ENCODE data around the gene METTL18.
"Not testable (repeated sequence)": the region's sequence is repeated elsewhere in the genome, so short reads cannot be mapped to it uniquely, and the experiment has no call there.

METTL18 gene

GRCh38 chr1:169821500-169821899 lies 26.8 kb upstream of the METTL18 start:
- DNase-seq (ENCODE audit: low read depth, low spot score), result no peak
- Histone ChIP-seq H3K9ac (ENCODE audit: insufficient read length) (no peak overlapping the region), H3K9me3 (ENCODE audit: low read depth, low read length) (no peaks in the 10 kb centered on the region), H3K4me3 (no peak overlapping the region), H3K27ac (no peak overlapping the region), H3K36me3 (ENCODE audit: insufficient read depth, low read length) (peaks cover 31% of the 10 kb centered on the region)
- TF ChIP-seq EZH2 (IDR thresholded peaks at IDR 0.05), result no peak
- TF ChIP-seq FOXP2 (optimal IDR thresholded peaks at IDR 0.05; ENCODE audit: control extremely low read depth, extremely low read length, insufficient read depth), result no peak
- TF ChIP-seq POLR2AphosphoS5 (IDR thresholded peaks at IDR 0.05; ENCODE audit: borderline replicate concordance, low read depth, low read length), result no peak

- TF ChIP-seq EZH2 (IDR thresholded peaks at IDR 0.05) (no peak), FOXP2 (optimal IDR thresholded peaks at IDR 0.05; ENCODE audit: control extremely low read depth, extremely low read length, insufficient read depth) (no peak), POLR2AphosphoS5 (IDR thresholded peaks at IDR 0.05; ENCODE audit: borderline replicate concordance, low read depth, low read length) (no peak)
- H3K36me3 ChIP-seq (ENCODE audit: insufficient read depth, low read length), result peaks cover 39% of the 10 kb centered on the region
- H3K4me3 ChIP-seq, result no peak overlapping the region
- no peaks in the 10 kb centered on the region for H3K9me3 ChIP-seq (ENCODE audit: low read depth, low read length)
- no peak for DNase-seq (ENCODE audit: low read depth, low spot score)
- no peak overlapping the region for H3K9ac ChIP-seq (ENCODE audit: insufficient read length)
- H3K27ac ChIP-seq, result no peak overlapping the region
These were observed 21.9 kb upstream of the METTL18 start for GRCh38 chr1:169816617-169817016.

- Histone ChIP-seq H3K9me3 (ENCODE audit: low read depth, low read length) (no peaks in the 10 kb centered on the region), H3K36me3 (ENCODE audit: insufficient read depth, low read length) (peaks cover 37% of the 10 kb centered on the region), H3K4me3 (no peak overlapping the region), H3K9ac (ENCODE audit: insufficient read length) (no peak overlapping the region), H3K27ac (no peak overlapping the region)
- DNase-seq (ENCODE audit: low read depth, low spot score), result no peak
- TF ChIP-seq POLR2AphosphoS5 (IDR thresholded peaks at IDR 0.05; ENCODE audit: borderline replicate concordance, low read depth, low read length) (no peak), FOXP2 (optimal IDR thresholded peaks at IDR 0.05; ENCODE audit: control extremely low read depth, extremely low read length, insufficient read depth) (no peak), EZH2 (IDR thresholded peaks at IDR 0.05) (no peak)
These were observed 19.6 kb upstream of the METTL18 start for GRCh38 chr1:169814265-169814664.

GRCh38 chr1:169812131-169812530 lies 17.4 kb upstream of the METTL18 start:
- Histone ChIP-seq H3K4me3 (no peak overlapping the region), H3K27ac (no peak overlapping the region), H3K36me3 (ENCODE audit: insufficient read depth, low read length) (peaks cover 39% of the 10 kb centered on the region), H3K9me3 (ENCODE audit: low read depth, low read length) (no peaks in the 10 kb centered on the region), H3K9ac (ENCODE audit: insufficient read length) (no peak overlapping the region)
- TF ChIP-seq FOXP2 (optimal IDR thresholded peaks at IDR 0.05; ENCODE audit: control extremely low read depth, extremely low read length, insufficient read depth) (no peak), POLR2AphosphoS5 (IDR thresholded peaks at IDR 0.05; ENCODE audit: borderline replicate concordance, low read depth, low read length) (no peak), EZH2 (IDR thresholded peaks at IDR 0.05) (no peak)
- no peak for DNase-seq (ENCODE audit: low read depth, low spot score)

GRCh38 chr1:169811418-169812035 lies 16.8 kb upstream of the METTL18 start:
- not testable (repeated sequence) for H3K4me3 ChIP-seq; H3K9me3 ChIP-seq (ENCODE audit: low read depth, low read length); H3K9ac ChIP-seq (ENCODE audit: insufficient read length); H3K27ac ChIP-seq; DNase-seq (ENCODE audit: low read depth, low spot score)
- peaks cover 45% of the 10 kb centered on the region for H3K36me3 ChIP-seq (ENCODE audit: insufficient read depth, low read length)

GRCh38 chr1:169809370-169810095 lies 14.8 kb upstream of the METTL18 start:
- TF ChIP-seq FOXP2 (optimal IDR thresholded peaks at IDR 0.05; ENCODE audit: control extremely low read depth, extremely low read length, insufficient read depth) (no peak), EZH2 (IDR thresholded peaks at IDR 0.05) (no peak), POLR2AphosphoS5 (IDR thresholded peaks at IDR 0.05; ENCODE audit: borderline replicate concordance, low read depth, low read length) (no peak)
- no peak overlapping the region for H3K9ac ChIP-seq (ENCODE audit: insufficient read length)
- no peak overlapping the region for H3K4me3 ChIP-seq
- H3K9me3 ChIP-seq (ENCODE audit: low read depth, low read length), result no peaks in the 10 kb centered on the region
- peaks cover 51% of the 10 kb centered on the region for H3K36me3 ChIP-seq (ENCODE audit: insufficient read depth, low read length)
- H3K27ac ChIP-seq, result no peak overlapping the region
- DNase-seq (ENCODE audit: low read depth, low spot score), result peak; percentile 6

- peaks cover 57% of the 10 kb centered on the region for H3K36me3 ChIP-seq (ENCODE audit: insufficient read depth, low read length)
- TF ChIP-seq EZH2 (IDR thresholded peaks at IDR 0.05), result no peak
- no peak overlapping the region for H3K9ac ChIP-seq (ENCODE audit: insufficient read length)
- H3K27ac ChIP-seq, result no peak overlapping the region
- no peak for DNase-seq (ENCODE audit: low read depth, low spot score)
- H3K9me3 ChIP-seq (ENCODE audit: low read depth, low read length), result no peaks in the 10 kb centered on the region
- H3K4me3 ChIP-seq, result no peak overlapping the region
These were observed 10.2 kb upstream of the METTL18 start for GRCh38 chr1:169804941-169805340.

- no peak overlapping the region for H3K4me3 ChIP-seq
- H3K27ac ChIP-seq, result no peak overlapping the region
- H3K9ac ChIP-seq (ENCODE audit: insufficient read length), result no peak overlapping the region
- H3K36me3 ChIP-seq (ENCODE audit: insufficient read depth, low read length), result peaks cover 52% of the 10 kb centered on the region
- no peak for DNase-seq (ENCODE audit: low read depth, low spot score)
- H3K9me3 ChIP-seq (ENCODE audit: low read depth, low read length), result no peaks in the 10 kb centered on the region
- no peak for TF ChIP-seq FOXP2 (optimal IDR thresholded peaks at IDR 0.05; ENCODE audit: control extremely low read depth, extremely low read length, insufficient read depth)
- no peak for TF ChIP-seq EZH2 (IDR thresholded peaks at IDR 0.05)
- TF ChIP-seq POLR2AphosphoS5 (IDR thresholded peaks at IDR 0.05; ENCODE audit: borderline replicate concordance, low read depth, low read length), result no peak
These were observed 8.2 kb upstream of the METTL18 start for GRCh38 chr1:169802888-169803287.

GRCh38 chr1:169797281-169797680 lies 2.6 kb upstream of the METTL18 start:
- peaks cover 14% of the 10 kb centered on the region for H3K36me3 ChIP-seq (ENCODE audit: insufficient read depth, low read length)
- no peak overlapping the region for H3K9ac ChIP-seq (ENCODE audit: insufficient read length)
- no peaks in the 10 kb centered on the region for H3K9me3 ChIP-seq (ENCODE audit: low read depth, low read length)
- no peak overlapping the region for H3K4me3 ChIP-seq
- no peak for TF ChIP-seq POLR2AphosphoS5 (IDR thresholded peaks at IDR 0.05; ENCODE audit: borderline replicate concordance, low read depth, low read length)
- no peak for TF ChIP-seq EZH2 (IDR thresholded peaks at IDR 0.05)
- TF ChIP-seq FOXP2 (optimal IDR thresholded peaks at IDR 0.05; ENCODE audit: control extremely low read depth, extremely low read length, insufficient read depth), result no peak
- no peak overlapping the region for H3K27ac ChIP-seq
- DNase-seq (ENCODE audit: low read depth, low spot score), result no peak

Data from SK-N-MC (cell line).